Measurements from ENCODE around the gene CDHR5.
"Not testable (repeated sequence)": the region's sequence is repeated elsewhere in the genome, so short reads cannot be mapped to it uniquely, and the experiment has no call there.

Gene CDHR5, protein sequence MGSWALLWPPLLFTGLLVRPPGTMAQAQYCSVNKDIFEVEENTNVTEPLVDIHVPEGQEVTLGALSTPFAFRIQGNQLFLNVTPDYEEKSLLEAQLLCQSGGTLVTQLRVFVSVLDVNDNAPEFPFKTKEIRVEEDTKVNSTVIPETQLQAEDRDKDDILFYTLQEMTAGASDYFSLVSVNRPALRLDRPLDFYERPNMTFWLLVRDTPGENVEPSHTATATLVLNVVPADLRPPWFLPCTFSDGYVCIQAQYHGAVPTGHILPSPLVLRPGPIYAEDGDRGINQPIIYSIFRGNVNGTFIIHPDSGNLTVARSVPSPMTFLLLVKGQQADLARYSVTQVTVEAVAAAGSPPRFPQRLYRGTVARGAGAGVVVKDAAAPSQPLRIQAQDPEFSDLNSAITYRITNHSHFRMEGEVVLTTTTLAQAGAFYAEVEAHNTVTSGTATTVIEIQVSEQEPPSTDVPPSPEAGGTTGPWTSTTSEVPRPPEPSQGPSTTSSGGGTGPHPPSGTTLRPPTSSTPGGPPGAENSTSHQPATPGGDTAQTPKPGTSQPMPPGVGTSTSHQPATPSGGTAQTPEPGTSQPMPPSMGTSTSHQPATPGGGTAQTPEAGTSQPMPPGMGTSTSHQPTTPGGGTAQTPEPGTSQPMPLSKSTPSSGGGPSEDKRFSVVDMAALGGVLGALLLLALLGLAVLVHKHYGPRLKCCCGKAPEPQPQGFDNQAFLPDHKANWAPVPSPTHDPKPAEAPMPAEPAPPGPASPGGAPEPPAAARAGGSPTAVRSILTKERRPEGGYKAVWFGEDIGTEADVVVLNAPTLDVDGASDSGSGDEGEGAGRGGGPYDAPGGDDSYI

DNA sequence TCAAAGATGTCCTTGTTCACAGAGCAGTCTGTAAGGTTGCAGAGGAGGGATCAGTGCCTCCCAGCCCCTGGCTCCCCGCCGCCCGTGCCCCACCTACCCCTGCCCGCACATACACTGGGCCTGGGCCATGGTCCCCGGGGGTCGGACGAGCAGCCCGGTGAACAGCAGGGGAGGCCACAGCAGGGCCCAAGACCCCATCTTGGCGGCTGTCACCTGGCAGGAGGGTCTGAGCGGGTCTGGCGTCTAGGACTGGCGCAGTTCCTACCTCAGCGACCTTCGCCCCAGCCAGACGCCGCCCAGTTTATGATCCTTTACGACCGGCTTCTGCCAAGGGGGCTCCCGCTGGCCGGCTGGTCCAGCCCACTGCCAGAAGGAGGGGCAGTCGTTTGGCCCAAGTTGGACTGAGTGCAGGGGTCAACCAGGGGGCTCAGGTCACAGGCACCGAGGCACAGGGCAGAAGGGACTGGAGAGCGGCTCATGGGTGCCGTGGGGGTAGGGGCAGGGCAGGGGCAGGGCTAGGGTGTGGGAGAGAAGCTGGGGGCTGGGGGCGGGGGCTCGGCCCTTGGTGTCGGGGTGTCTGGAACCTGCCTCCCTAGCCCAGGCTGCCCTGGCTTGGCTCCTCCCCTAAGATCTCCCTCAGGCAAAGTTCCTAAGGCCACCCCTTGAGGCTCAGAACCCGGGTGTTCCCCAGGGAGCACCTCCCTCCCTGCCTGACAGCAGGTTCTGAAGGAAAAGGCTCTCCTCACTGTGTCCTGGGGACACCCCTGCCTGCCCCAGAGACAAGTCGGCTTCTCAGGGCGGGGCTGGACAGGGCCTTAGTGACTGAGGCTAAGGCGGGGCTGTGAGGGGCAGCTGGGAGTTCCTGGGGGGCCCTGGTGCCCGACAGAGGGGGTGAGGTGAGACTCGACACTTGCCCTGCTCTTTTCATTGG, at the start of gene CDHR5:
Gene CDHR5, minus strand, starts transcription at position 251 of the 931 bp plus-strand sequence. Its CDS starts 53 bp downstream, at position 198.
- FAIRE-seq, result no peak

DNA sequence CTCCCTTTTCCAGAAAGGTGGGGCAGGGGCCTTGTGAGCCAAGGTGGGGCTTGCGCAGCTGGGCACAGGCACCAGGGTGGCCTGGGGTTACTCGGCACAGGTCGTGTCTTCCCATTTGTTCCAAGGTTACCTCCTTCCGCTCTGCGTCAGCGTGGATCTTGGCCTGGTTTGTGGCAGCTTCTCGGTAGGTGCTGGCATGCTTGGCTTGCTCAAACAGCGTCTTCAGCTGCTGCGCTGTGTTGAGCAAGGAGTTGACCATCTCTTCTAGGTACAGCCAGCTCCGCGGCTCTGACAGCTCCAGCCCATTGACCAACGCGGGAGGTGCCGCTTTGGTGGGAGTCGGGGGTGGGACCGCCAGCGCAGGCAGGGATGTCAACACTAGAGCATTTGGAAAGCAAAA, 49.7 kb upstream of the CDHR5 start:
- FAIRE-seq, result no peak

DNA sequence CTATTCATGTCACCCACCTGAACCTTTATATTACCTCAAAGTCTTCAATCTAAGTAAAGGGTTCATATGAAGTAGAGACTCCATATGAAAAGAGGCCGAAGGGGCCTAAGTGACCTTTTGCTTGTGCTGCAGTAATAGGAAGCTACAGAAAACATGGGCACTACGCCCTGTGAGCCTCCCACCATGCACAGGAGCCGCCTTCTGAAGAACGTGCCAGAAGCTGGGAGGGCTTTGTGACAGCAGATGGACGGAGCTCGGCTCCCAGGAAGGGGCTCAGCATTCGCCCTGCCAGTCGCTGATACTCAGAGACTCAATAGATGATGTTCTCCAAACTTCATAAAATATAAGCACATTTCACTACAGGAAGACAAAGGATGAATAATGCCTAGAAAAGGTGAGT, 49.1 kb upstream of the CDHR5 start:
- FAIRE-seq, result no peak

DNA sequence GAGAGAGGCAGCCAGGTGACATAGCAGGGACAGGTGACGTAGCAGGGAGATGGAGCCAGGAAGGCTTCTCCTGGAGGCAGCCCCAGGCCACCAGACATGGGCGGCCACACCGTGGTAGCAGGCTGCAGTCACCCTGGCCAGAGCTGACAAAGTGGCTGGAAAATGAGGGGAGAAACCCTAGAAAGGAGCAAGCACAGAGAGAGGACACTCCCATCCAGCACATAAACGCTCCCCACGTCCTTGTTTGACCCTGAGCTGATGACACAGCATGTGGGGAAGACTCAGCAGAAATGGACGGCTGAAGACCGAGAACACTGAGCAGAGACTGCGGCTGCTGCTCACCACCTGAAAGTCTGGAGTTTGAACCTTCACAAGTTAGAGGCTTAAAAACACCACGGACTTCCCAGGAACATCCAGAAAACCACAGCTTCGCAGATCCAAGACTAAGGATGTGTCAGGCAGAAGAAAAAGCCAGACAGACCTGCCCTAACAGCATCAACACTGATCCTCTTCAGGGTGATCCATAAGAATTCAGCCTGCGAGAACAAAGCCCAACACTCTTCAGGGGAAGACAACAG, 41.0 kb upstream of the CDHR5 start:
- FAIRE-seq, result no peak

DNA sequence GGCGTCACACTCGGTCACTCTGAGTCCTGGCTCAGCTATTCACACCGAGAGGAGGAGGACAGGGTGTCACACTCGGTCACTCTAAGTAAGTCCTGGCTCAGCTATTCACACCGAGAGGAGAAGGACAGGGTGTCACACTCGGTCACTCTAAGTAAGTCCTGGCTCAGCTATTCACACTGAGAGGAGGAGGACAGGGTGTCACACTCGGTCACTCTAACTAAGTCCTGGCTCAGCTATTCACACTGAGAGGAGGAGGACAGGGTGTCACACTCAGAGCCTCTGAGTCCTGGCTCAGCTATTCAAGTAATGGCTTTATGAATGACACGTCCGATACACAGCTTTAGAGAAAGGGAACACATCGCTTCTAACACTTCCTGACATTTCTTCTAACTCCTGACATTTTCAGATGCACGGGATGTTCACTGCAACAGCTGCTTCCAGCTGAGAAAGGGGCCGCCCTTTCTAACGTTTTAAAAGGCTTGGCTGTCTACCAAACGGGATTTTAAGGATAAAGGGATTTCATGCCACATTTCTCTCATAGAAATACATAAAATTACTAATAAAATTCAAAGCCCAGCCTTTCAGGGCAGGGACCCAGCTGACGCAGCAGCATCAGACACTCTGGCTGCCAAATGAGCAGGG, 40.4 kb upstream of the CDHR5 start:
- FAIRE-seq, result peak; percentile 55

DNA sequence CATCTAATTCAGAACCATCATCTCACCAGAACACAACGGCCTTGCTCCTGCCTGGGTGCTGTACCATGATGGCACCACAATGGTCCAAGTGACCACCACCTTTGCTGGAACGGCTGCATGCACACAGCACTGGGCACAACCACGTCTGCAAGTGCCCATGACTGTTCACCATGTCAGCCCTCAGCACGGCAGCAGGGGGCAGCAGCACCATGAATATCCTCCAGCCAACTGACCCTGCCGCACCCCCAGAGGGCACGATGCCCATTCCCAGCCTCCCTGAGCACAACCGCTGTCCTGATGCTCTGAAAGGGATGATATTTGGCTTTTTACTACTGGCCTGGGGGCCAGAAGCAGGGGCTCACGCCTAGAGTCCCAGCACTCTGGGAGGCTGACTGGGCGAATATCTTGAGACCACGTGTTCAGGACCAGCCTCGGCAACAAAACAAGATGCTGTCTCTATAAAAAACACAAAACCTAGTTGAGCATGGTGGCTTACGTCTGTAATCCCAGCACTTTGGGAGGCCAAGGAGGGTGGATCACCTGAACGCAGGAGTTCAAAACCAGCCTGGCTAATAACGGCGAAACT, 38.0 kb upstream of the CDHR5 start:
- FAIRE-seq, result no peak

DNA sequence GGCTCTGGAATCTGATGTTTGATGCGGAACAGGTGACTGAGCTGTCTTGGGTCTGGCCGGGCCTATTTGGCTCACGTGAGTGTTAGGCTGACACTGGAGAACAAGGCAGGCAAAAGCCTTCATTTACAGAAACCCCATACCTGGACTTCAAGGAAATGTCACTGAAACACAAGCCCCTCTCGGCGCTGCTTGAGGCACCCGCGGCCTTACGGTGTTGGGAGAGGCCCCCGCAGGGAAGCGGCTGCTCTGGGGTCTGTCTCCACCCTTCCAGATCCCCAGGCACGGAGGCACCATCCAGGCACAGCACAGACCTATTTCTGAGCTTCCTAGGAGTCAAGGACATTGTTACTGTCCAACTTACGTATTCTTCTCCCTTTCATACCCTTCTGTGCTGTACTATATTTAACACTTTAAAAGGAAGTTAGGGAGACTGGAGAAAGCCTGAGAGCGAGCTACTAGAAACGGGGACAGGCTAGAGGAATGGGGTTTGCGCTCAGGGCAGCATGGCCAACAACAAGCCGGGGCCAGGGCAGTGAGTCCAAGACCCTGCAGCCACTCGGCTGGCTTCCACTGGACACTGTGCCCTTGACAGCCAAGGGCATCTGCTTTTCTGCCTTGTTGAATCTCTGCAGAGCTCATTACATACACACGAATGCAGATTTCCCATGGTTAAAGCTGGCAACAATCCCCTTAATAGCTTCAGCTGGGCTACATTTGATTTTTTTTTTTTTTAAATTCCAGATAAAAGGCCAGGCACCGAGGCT, 36.1 kb upstream of the CDHR5 start:
- no peak for FAIRE-seq

DNA sequence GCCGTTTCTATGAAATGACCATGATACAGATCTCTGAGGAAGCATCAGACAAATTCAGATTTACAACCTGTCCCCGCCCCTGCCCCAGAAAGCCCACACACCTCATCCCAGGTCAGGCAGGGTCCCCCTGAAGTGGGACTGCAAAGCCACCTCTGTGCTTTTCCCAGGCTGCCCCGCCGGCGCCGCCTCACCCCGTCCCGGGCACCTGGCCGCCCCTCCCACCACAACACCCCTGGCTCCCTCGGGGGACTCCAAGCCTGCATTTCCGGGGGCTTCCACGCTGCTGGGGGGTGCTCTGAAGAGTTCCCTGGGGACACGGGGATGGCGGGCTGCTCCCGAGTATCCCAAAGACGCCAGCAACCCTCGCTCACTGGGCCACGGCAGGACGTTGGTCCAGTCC, 35.5 kb upstream of the CDHR5 start:
- no peak for FAIRE-seq

DNA sequence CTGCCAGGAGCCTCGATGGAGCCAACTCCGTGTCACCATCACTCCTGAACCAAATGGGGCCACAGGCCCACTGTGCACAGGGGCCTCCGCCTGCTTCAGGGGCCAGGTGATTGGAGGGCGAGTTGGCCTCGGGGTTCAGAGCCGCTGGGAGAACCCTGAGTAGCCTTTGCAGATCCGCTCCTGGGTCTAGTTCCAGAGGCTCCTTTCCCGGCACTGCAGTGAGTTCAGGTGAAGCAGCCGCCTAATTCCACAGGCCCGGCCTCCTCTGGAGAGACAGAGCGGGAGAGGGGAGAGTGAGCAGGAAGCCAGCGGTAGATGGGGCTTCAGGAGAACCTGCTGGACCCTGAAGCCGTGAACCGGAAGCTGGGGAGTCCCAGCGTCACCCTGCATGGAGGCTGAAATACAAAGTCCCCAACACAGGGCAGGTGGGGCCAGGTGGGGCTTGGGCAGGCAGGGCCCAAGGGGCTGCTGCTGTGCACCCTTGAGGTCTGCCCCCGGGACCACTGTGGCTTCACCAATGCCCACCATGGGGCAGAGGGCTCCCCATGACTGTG, 34.9 kb upstream of the CDHR5 start:
- no peak for FAIRE-seq

DNA sequence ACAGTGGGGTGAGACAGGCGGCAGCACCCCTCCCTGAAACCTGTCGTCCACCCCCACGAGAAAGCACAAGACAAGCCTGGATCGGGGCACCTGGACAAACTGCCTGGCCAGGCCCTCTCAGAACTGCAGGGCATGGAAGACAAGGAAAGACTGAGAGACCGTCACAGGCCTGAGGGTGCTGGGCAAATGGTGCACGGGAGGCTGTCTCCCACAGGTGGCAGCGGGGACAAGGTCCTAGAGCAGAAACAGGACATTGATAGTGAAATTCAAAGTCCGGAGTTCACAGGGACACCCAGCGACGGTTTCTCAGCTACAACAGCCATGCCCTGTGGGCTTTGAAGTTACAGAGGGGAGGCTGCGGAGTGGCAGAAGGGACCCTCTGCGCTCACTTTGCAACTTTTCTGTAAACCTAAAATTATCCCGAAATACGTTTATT, 33.0 kb upstream of the CDHR5 start:
- FAIRE-seq, result no peak

DNA sequence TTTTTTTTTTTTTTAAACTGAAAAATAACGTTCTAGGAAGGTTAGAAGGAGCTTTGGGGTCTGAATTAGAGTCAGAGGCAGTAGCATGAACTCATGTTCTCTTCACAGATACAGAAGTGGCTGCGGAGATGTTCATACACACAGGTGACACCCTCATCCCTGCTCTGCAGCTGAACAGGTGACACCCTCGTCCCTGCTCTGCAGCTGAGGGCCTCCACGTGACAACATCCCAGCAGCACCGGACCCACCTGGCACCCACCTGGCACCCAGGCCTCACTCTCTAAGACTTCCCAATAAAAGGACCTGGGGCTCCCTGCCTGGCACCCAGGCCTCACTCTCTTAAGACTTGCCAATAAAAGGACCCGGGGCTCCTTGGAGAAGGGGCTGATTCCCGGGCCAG, 32.1 kb upstream of the CDHR5 start:
- FAIRE-seq, result no peak

DNA sequence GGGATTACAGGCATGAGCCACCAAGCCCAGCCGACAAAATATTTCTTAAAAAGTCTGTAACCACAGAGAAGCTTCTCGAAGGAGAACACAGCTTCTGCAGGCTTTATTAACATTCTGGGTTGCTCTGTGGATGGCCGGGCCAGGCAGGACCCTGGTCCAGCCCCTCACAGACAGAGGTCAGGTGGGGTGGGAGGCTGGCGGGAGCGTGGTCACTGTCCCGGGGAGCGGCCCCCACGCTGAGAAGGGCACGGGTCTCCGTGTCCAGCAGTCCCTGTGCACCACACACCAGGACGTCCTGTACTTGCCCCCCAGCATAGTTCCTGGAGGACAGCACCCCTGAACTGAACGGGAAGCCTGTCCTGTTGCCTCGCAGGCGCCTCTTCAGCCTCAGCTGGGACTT, 31.7 kb upstream of the CDHR5 start:
- no peak for FAIRE-seq

DNA sequence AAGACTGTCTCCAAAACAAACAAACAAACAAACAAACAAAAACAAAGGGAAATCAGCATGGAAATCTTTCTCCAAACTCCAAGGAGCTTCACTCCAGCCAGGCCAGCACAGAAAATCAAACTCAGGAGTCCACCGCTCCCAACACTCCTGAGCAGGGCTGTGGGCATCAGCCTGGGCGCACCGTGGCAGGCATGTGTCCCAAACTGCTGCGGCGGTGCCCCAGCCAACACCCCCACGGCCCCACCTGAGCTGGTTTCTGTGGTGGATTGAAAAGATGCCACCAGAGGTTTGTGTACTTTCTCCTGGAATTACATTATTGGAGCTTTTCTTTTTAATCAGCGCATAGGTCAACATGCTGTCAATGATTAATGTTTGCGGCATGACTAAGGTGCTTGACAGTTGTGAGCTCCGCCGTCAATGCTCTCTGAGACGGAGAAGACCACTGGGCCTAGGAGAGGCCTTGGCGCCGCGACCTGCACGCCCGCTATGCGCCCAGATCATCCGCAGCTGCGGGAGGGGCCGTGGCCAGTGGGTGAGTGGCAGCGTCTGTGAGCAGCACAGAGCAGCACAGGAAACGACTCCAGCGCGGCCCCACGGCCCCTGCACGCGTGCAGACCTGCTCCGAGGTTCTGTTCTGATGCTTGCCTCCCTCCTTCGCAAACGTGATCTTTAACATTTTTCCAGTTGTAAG, 30.4 kb upstream of the CDHR5 start:
- FAIRE-seq, result no peak

DNA sequence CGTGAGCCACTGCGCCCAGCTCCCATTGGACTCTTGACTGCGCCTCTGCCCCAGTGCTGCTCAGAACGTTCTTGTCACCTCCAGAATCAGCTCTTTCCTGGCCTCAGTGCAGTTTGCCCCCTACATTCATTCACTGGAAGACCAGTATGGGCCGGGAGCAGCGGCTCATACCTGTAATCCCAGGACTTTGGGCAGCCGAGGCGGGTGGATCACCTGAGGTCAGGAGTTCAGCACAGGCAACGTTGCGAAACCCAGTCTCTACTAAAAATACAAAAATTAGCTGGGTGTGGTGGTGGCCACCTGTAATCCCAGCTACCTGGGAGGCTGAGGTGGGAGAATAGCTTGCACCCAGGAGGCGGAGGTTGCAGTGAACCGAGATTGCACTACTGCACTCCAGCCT, 29.7 kb upstream of the CDHR5 start:
- not testable (repeated sequence) for FAIRE-seq

DNA sequence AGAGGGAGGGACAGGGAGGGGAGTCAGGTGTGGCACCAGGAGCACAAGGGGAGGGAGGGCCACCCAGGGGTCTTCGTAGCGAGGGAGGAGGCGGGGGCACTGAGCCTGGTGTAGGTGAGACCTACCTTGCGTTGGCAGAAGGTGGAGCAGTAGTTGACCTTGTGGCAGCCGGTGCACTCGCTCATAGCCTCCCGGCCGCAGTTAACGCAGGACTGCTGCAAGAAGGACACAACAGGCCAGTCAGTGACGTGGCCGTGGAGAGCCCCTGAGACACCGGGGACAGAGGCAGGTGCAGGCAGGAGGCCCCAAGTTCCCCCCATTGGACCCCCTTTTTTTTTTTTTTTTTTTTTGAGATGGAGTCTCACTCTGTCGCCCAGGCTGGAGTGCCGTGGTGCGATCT, 29.1 kb upstream of the CDHR5 start:
- FAIRE-seq, result no peak

DNA sequence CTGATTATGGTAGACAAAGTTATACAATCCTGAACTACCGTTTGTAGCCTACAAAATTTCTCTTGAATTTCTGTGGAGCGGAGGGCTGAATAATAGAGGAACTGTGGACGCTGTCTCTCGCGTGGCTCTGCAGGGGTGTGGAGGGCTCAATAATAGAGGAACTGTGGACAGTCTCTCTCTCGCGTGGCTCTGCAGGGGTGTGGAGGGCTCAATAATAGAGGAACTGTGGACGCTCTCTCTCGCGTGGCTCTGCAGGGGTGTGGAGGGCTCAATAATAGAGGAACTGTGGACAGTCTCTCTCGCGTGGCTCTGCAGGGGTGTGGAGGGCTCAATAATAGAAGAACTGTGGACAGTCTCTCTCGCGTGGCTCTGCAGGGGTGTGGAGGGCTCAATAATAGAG, 28.4 kb upstream of the CDHR5 start:
- not testable (repeated sequence) for FAIRE-seq

DNA sequence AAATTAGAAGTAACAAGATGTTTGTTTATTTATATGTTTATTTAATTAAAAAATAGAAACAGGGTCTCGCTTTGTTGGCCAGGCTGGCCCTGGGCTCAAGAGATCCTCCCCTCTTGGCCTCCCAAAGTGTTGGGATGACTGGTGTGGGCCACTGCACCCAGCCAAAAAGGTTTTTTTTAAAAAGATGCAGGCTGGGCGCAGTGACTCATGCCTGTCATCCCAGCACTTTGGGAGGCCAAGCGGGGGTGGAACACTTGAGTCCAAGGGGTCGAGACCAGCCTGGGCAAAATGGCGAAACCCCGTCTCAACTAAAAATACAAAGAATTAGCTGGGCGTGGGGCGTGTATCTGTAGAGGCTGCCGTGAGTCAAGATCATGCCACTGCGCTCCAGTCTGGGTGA, 25.7 kb upstream of the CDHR5 start:
- no peak for FAIRE-seq

DNA sequence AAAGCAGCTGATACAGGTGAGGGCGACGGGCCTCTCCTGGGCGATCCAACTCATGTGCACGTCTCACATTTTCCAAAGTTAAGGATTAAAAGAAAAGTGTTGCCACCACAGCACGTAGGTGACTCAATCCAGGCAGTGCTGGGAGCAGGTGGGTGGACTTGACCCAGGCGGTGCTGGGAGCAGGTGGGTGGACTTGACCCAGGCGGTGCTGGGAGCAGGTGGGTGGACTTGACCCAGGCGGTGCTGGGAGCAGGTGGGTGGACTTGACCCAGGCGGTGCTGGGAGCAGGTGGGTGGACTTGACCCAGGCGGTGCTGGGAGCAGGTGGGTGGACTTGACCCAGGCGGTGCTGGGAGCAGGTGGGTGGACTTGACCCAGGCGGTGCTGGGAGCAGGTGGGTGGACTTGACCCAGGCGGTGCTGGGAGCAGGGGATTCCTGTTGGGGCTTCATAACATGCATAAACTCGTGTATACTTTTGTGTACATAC, 23.0 kb upstream of the CDHR5 start:
- not testable (repeated sequence) for FAIRE-seq

DNA sequence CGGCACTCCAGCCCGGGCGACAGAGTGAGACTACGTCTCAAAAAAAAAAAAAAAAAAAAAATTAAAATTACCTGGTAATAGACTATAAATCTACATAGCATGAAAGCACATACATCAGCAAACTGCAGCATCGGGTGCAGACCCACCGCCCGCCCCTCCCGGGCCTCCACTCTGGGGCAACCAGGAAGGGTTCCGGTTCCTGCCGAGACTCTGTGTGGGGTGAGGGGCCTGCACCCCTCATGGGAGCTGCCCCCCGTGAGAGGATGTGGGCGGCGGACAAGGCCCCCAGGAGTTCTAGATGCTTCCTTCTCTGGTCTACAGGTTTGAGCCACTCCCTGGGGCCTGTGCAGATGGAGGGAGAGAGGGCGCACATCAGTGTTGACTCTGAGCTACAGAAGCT, 21.5 kb upstream of the CDHR5 start:
- no peak for FAIRE-seq

DNA sequence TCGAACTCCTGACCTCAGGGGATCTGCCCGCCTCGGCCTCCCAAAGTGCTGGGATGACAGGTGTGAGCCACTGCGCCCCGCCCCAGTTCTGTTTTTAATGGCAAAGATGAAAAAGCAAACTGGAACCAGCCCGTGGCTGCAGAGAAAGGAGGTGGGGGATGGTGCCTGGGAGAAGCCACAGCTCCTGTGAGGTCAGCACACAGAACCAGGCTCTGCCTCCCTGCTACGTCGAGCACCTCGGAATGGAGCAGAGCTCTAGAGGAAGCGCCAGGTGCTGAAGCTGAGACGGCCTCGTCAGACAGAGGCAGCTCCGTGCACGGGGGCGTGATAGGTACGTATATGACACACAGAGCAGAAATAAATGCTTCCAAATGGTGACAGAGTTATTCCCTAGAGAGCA, 20.8 kb upstream of the CDHR5 start:
- no peak for FAIRE-seq
